PFSK-1 (cell line): ENCODE measurements around the gene ZCCHC12.

Source experiments
- FOXP2 ChIP-seq: optimal IDR thresholded peaks from 2 replicates; pipeline ENCODE3; 2011; ENCODE audit warnings: borderline replicate concordance, control low read depth, inconsistent platforms; ENCODE audit not compliant: insufficient read depth; ENCODE audit errors: extremely low read length, extremely low read depth
- POLR2AphosphoS5 ChIP-seq: IDR thresholded peaks from 2 replicates; pipeline ENCODE4 v1.6.1; 2012; ENCODE audit warnings: low read depth, mild to moderate bottlenecking, control low read depth, low read length, moderate library complexity
- REST ChIP-seq, 2 experiments: IDR thresholded peaks; 2 replicates each; pipeline versions ENCODE4 v1.6.1 to v1.8.0; 2011 to 2012; ENCODE audit warnings: low read depth in 2 of 2, low read length in 2 of 2, control low read depth in 1 of 2, inconsistent platforms in 1 of 2, mild to moderate bottlenecking in 1 of 2, moderate library complexity in 1 of 2; ENCODE audit not compliant: insufficient read depth in 1 of 2
- SIN3A ChIP-seq: IDR thresholded peaks from 2 replicates; pipeline ENCODE4 v1.6.1; 2012; ENCODE audit warnings: mild to moderate bottlenecking, low read length, moderate library complexity, borderline replicate concordance; ENCODE audit not compliant: insufficient read depth
- TAF1 ChIP-seq: IDR thresholded peaks from 2 replicates; pipeline ENCODE4 v1.6.1; 2012; ENCODE audit warnings: low read length, control low read depth, borderline replicate concordance; ENCODE audit not compliant: insufficient read depth

Gene ZCCHC12

GRCh38 chrX:118867251-118867650 lies 43.6 kb downstream of the ZCCHC12 start:
- TF ChIP-seq REST (IDR thresholded peaks at IDR 0.05; ENCODE audit: insufficient read depth in 1 of 2, low read depth in 2 of 2, low read length in 2 of 2) (no peak), POLR2AphosphoS5 (no peak), TAF1 (no peak), SIN3A (no peak)

DNA sequence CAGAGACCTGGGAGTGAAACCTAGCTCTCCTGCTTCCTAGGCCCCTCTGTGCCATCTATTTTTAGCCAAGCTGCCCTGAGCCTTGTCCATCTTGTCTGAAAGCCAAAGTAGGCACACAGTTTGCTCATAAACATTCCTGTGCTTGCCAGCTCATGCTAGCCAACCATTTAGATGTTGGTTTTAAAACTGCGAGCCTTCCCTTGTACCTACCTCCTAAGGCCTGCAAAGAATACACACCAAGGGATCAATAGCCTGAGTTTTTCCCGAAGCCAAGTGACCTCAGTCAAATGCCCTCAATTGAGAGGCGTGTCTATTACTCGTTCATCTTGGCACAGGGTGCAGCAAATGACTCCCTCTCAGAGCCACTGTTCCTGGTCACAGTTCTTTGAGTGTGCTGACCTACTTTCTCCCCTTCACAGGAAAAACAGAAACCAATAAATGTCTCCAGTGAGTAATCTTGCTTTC lies 48.5 kb downstream of the ZCCHC12 start:
- TF ChIP-seq REST (IDR thresholded peaks at IDR 0.05; ENCODE audit: insufficient read depth in 1 of 2, low read depth in 2 of 2, low read length in 2 of 2) (no peak), POLR2AphosphoS5 (no peak), FOXP2 (no peak), TAF1 (no peak), SIN3A (no peak)
